ENCODE measurements around the gene TMC8.

Gene TMC8

GRCh38 chr17:78122216-78122930, 8.2 kb upstream of the TMC8 start:
- DNase-seq (ENCODE audit: low read depth, low spot score): no peak
- no peak overlapping the region for H3K27ac ChIP-seq

GRCh38 chr17:78122931-78123249, 7.7 kb upstream of the TMC8 start:
- DNase-seq (ENCODE audit: low read depth, low spot score): no peak
- H3K27ac ChIP-seq: no peak overlapping the region

- H3K27ac ChIP-seq: no peak overlapping the region
- no peak for DNase-seq (ENCODE audit: low read depth, low spot score)
Observed at GRCh38 chr17:78123258-78123929, 7.2 kb upstream of the TMC8 start.

- no peak overlapping the region for H3K27ac ChIP-seq
- no peak for DNase-seq (ENCODE audit: low read depth, low spot score)
Observed at GRCh38 chr17:78124081-78124835, 6.3 kb upstream of the TMC8 start.

GRCh38 chr17:78124836-78125137, 5.8 kb upstream of the TMC8 start:
- H3K27ac ChIP-seq: no peak overlapping the region
- no peak for DNase-seq (ENCODE audit: low read depth, low spot score)

- no peak for DNase-seq (ENCODE audit: low read depth, low spot score)
Observed at GRCh38 chr17:78125138-78125913, 5.2 kb upstream of the TMC8 start.

GRCh38 chr17:78125976-78126894, 4.3 kb upstream of the TMC8 start:
- H3K27ac ChIP-seq: no peak overlapping the region
- no peak for DNase-seq (ENCODE audit: low read depth, low spot score)

More at GRCh38 chr17:78125138-78125913, 5.2 kb upstream of the TMC8 start:
- no peak overlapping the region for H3K27ac ChIP-seq

GRCh38 chr17:78126895-78127238, 3.7 kb upstream of the TMC8 start:
- no peak overlapping the region for H3K27ac ChIP-seq
- no peak for DNase-seq (ENCODE audit: low read depth, low spot score)

GRCh38 chr17:78127239-78127887, 3.2 kb upstream of the TMC8 start:
- no peak for DNase-seq (ENCODE audit: low read depth, low spot score)
- H3K27ac ChIP-seq: peak overlapping the region; percentile 84

GRCh38 chr17:78127888-78128550, 2.6 kb upstream of the TMC8 start:
- H3K27ac ChIP-seq: peak overlapping the region; percentile 84
- no peak for DNase-seq (ENCODE audit: low read depth, low spot score)

- no peak for DNase-seq (ENCODE audit: low read depth, low spot score)
- peak within 1 kb of the TSS; percentile 84 for H3K27ac ChIP-seq
Observed at GRCh38 chr17:78128551-78129350, 1.8 kb upstream of the TMC8 start, which contains the start of gene TMC6. Gene TMC6, minus strand, starts transcription at chr17:78128755. Its CDS starts 1,923 bp downstream, at chr17:78126832.

- DNase-seq (ENCODE audit: low read depth, low spot score): no peak
- H3K27ac ChIP-seq: peak overlapping the region; percentile 84
Observed at GRCh38 chr17:78129351-78130089, 1.1 kb upstream of the TMC8 start.

GRCh38 chr17:78130090-78130436, 508 bp upstream of the TMC8 start:
- no peak for DNase-seq (ENCODE audit: low read depth, low spot score)
- H3K27ac ChIP-seq: peak overlapping the region; percentile 84

- DNase-seq (ENCODE audit: low read depth, low spot score): no peak
- no peak overlapping the region for H3K27ac ChIP-seq
Observed at GRCh38 chr17:78131172-78132083, 857 bp downstream of the TMC8 start.

GRCh38 chr17:78132084-78132676, 1.6 kb downstream of the TMC8 start:
- DNase-seq (ENCODE audit: low read depth, low spot score): no peak
- no peak overlapping the region for H3K27ac ChIP-seq

GRCh38 chr17:78132767-78133178, 2.2 kb downstream of the TMC8 start:
- H3K27ac ChIP-seq: no peak overlapping the region
- DNase-seq (ENCODE audit: low read depth, low spot score): no peak
